ENCODE results near the gene INTS15.

DNA sequence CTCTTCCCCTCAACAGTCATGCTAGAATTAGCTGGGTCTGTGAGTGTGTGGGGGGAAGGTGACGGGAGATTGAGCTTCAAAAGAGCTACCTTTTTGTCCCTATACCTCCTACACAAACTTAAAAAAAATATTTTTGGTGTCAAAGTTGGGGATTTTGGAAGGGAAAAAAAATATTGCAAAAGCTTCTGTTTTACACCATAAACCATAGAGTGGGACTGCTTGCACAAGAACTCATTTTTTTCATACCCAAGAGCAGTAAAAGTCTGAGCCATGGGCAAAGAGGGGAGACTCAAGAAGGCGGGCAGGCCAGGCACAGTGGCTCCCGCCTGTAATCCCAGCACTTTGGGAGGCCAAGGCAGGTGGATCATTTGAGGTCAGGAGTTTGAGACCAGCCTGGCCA, 21.9 kb upstream of the INTS15 start:
- no peak for TF ChIP-seq MXI1 (IDR thresholded peaks at IDR 0.05; ENCODE audit: low read depth, low read length)
- TF ChIP-seq NFIC (IDR thresholded peaks at IDR 0.05; ENCODE audit: borderline replicate concordance): no peak
- no peak for TF ChIP-seq GABPA (IDR thresholded peaks at IDR 0.05; ENCODE audit: low read depth)
- TF ChIP-seq CTCF (IDR thresholded peaks at IDR 0.05): no peak
- no peak for TF ChIP-seq TEAD4 (IDR thresholded peaks at IDR 0.05; ENCODE audit: borderline replicate concordance, insufficient read depth)
- TF ChIP-seq JUND (IDR thresholded peaks at IDR 0.05): no peak
- TF ChIP-seq YY1 (IDR thresholded peaks at IDR 0.05; ENCODE audit: low read depth): no peak
- no peak for TF ChIP-seq RFX5 (IDR thresholded peaks at IDR 0.05; ENCODE audit: low read length)
